HepG2 (cell line): ENCODE data around the gene SLC27A1. TPM values are rescaled to one million over a fixed set of nuclear protein-coding genes. Genes with fewer than 3 reads are reported as not detected.

Experiments used
- GPN1 ChIP-seq: sonication (generic); formaldehyde crosslinking; IDR thresholded peaks from 2 replicates; pipeline ENCODE4 v1.5.1; 2020; ENCODE audit warnings: missing genetic modification reagents, borderline replicate concordance
- HOXA5 ChIP-seq: sonication (generic); formaldehyde crosslinking; IDR thresholded peaks from 2 replicates; pipeline ENCODE4 v1.4.0; 2020; ENCODE audit warnings: missing genetic modification reagents
- KDM3A ChIP-seq: IDR thresholded peaks from 2 replicates; pipeline ENCODE4 v1.6.1; 2018; ENCODE audit warnings: low read depth, missing compliant biosample characterization
- KDM5B ChIP-seq: sonication (generic); formaldehyde crosslinking; IDR thresholded peaks from 2 replicates; pipeline ENCODE4 v1.4.0; 2020; ENCODE audit warnings: missing genetic modification reagents, mild to moderate bottlenecking, borderline replicate concordance
- NFRKB ChIP-seq: fragments of 450-650 bp; IDR thresholded peaks from 2 replicates; pipeline ENCODE4 v1.6.1; 2017
- PCBP2 ChIP-seq: fragments of 200-400 bp; formaldehyde crosslinking; optimal IDR thresholded peaks from 2 replicates; pipeline ENCODE3; 2018; ENCODE audit warnings: low read length, low read depth; ENCODE audit not compliant: poor library complexity, severe bottlenecking
- RBM39 ChIP-seq: fragments of 200-400 bp; formaldehyde crosslinking; IDR thresholded peaks from one replicate; pipeline ENCODE4 v1.6.1; 2018; ENCODE audit warnings: antibody characterized with exemption, mild to moderate bottlenecking, low read depth, low read length; ENCODE audit not compliant: poor library complexity, severe bottlenecking
- SAFB2 ChIP-seq: sonication (generic); formaldehyde crosslinking; IDR thresholded peaks from 2 replicates; pipeline ENCODE4 v1.5.1; 2020; ENCODE audit warnings: missing genetic modification reagents, low read depth, mild to moderate bottlenecking, borderline replicate concordance
- TBP ChIP-seq: sonication (generic); formaldehyde crosslinking; IDR thresholded peaks from 2 replicates; pipeline ENCODE4 v1.5.0; 2020; ENCODE audit warnings: missing genetic modification reagents
- TCF7 ChIP-seq: sonication (generic); IDR thresholded peaks from 2 replicates; pipeline ENCODE4 v1.6.1; 2016; ENCODE audit warnings: antibody characterized with exemption, low read depth
- ZIK1 ChIP-seq: sonication (generic); formaldehyde crosslinking; IDR thresholded peaks from 2 replicates; pipeline ENCODE4 v1.5.0; 2020; ENCODE audit warnings: mild to moderate bottlenecking, low read depth, missing genetic modification reagents, borderline replicate concordance
- ZNF142 ChIP-seq: sonication (generic); formaldehyde crosslinking; IDR thresholded peaks from 2 replicates; pipeline ENCODE4 v1.4.0; 2020; ENCODE audit warnings: missing genetic modification reagents
- ZNF24 ChIP-seq: fragments of 450-650 bp; IDR thresholded peaks from 2 replicates; pipeline ENCODE4 v1.6.1; 2017; ENCODE audit warnings: antibody characterized with exemption, mild to moderate bottlenecking
- ZNF3 ChIP-seq: IDR thresholded peaks from 2 replicates; pipeline ENCODE4 v1.7.0; 2017; ENCODE audit warnings: inconsistent platforms
- ZNF501 ChIP-seq: sonication (generic); formaldehyde crosslinking; IDR thresholded peaks from 2 replicates; pipeline ENCODE4 v1.5.1; 2020; ENCODE audit warnings: mild to moderate bottlenecking, moderate library complexity, missing genetic modification reagents
- ZNF552 ChIP-seq: sonication (generic); formaldehyde crosslinking; IDR thresholded peaks from 2 replicates; pipeline ENCODE4 v1.9.0; 2022; ENCODE audit warnings: missing genetic modification reagents, mild to moderate bottlenecking, borderline replicate concordance
- ZNF564 ChIP-seq: sonication (generic); formaldehyde crosslinking; IDR thresholded peaks from 2 replicates; pipeline ENCODE4 v1.8.1; 2023; ENCODE audit warnings: mild to moderate bottlenecking, missing genetic modification reagents
- ZNF672 ChIP-seq: sonication (generic); formaldehyde crosslinking; IDR thresholded peaks from 2 replicates; pipeline ENCODE4 v1.8.1; 2022; ENCODE audit warnings: missing genetic modification reagents
- ZNF761 ChIP-seq: sonication (generic); formaldehyde crosslinking; conservative IDR thresholded peaks from 2 replicates; pipeline ENCODE4 v1.4.0; 2020; ENCODE audit warnings: mild to moderate bottlenecking, missing genetic modification reagents
- ZNF792 ChIP-seq: IDR thresholded peaks from 2 replicates; pipeline ENCODE4 v1.6.1; 2016
- ZNF850 ChIP-seq: sonication (generic); formaldehyde crosslinking; conservative IDR thresholded peaks from 2 replicates; pipeline ENCODE4 v1.9.0; 2021; ENCODE audit warnings: mild to moderate bottlenecking, missing genetic modification reagents
- ZNF883 ChIP-seq: sonication (generic); formaldehyde crosslinking; IDR thresholded peaks from 2 replicates; pipeline ENCODE4 v1.5.1; 2020; ENCODE audit warnings: mild to moderate bottlenecking, missing genetic modification reagents; ENCODE audit errors: not compliant biosample characterization
- polyA plus RNA-seq, 8 experiments: library from polyadenylated mRNA; depleted of rRNA in 3 of 8; stranded (reverse) in 7 of 8; unstranded in 1 of 8; fragments of >200 nt; fragmentation: Illumina TruSeq in 4 of 8; extraction: Trizol in 4 of 8; gene quantifications; 2 replicates each; pipeline versions ENCODE4 v1.2.1 to v1.2.3, GENCODE V29; 2011 to 2016; ENCODE audit warnings: low read depth in 4 of 8, missing spikeins in 1 of 8, mixed read lengths in 1 of 8; ENCODE audit not compliant: insufficient read depth in 1 of 8
- total RNA-seq, 5 experiments: library from RNA; depleted of rRNA; stranded (reverse); fragments of >200 nt; fragmentation: Illumina TruSeq; extraction: Trizol; gene quantifications; 2 replicates each; pipeline ENCODE4 v1.2.3, GENCODE V29; 2016; ENCODE audit warnings: low read depth in 1 of 5
- TF ChIP-seq, protein P1 (sequence below): sonication (generic); formaldehyde crosslinking; IDR thresholded peaks from 2 replicates; pipeline ENCODE4 v1.9.0; 2022; ENCODE audit warnings: missing genetic modification reagents, mild to moderate bottlenecking, borderline replicate concordance

SLC27A1 gene
- total and polyA plus RNA-seq, 2 of the 13 experiments (the other 11 are each of a cell fraction or from before 2014, with no cell fraction given): 4.1 to 8.8 TPM

DNA sequence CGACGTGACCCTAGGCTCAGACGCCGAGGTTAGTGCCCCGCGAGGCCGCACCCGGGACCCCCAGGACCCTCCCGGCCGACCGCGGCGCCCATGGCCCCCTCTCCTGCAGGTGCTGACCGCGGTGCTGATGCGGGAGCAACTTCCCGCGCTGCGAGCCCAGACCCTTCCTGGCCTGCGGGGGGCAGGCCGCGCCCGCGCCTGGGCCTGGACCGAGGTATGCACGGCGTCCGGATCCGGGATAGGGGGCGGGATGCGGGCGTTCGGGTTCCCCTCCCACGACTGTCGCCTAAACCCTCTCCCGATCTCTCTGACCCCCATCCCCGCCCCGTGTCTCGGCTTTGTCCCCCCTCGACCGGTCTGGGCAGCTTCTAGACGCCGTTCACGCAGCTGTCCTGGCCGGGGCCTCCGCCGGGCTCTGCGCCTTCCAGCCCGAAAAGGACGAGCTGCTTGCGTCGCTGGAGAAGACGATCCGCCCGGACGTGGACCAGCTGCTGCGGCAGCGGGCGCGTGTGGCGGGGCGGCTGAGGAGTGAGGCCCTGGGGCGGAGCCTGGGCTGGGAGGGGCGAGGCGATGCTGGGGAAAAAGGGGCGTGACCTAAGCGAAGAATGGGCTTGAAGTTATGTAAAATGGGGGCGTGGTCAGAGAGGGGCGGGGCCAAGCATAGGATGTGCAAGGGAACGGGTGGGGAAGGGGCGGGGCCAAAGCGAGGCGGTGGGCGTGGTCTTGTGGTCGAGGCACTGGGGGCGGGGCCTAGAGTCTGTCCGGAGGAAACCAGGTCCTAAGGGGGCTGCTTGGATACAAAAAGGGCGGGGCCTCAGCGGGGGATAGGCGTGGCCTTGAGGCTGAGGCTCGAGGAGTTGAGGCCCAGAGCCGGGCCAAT is 69.2 kb downstream of the SLC27A1 start (continued):
- TF ChIP-seq ZNF142 (CRISPR knock-in tag) (0 out of 2 replicates have a peak, but pooled peaks have one; percentile 36), KDM5B (CRISPR knock-in tag) (peak; percentile 38; the same call in 1 of the 2 replicates), ZNF24 (no peak), SAFB2 (CRISPR knock-in tag) (no peak), ZNF564 (CRISPR knock-in tag) (peak; percentile 15; the same call in 1 of the 2 replicates), ZNF672 (no peak), TBP (no peak), GPN1 (CRISPR knock-in tag) (0 out of 2 replicates have a peak, but pooled peaks have one; percentile 35), NFRKB (no peak), ZNF850 (CRISPR knock-in tag) (no peak), ZNF792 (CRISPR knock-in tag) (0 out of 2 replicates have a peak, but pooled peaks have one; percentile 54), ZNF3 (no peak), RBM39 (peak; percentile 28), ZNF501 (CRISPR knock-in tag) (peak; percentile 45; the same call in 1 of the 2 replicates), ZNF761 (CRISPR knock-in tag) (no peak), HOXA5 (CRISPR knock-in tag) (0 out of 2 replicates have a peak, but pooled peaks have one; percentile 43), PCBP2 (no peak), KDM3A (CRISPR knock-in tag) (no peak), ZNF883 (no peak), ZNF552 (CRISPR knock-in tag) (0 out of 2 replicates have a peak, but pooled peaks have one; percentile 21), ZIK1 (CRISPR knock-in tag) (no peak), TCF7 (no peak)
- TF ChIP-seq, protein P1, sequence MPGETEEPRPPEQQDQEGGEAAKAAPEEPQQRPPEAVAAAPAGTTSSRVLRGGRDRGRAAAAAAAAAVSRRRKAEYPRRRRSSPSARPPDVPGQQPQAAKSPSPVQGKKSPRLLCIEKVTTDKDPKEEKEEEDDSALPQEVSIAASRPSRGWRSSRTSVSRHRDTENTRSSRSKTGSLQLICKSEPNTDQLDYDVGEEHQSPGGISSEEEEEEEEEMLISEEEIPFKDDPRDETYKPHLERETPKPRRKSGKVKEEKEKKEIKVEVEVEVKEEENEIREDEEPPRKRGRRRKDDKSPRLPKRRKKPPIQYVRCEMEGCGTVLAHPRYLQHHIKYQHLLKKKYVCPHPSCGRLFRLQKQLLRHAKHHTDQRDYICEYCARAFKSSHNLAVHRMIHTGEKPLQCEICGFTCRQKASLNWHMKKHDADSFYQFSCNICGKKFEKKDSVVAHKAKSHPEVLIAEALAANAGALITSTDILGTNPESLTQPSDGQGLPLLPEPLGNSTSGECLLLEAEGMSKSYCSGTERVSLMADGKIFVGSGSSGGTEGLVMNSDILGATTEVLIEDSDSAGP (CRISPR knock-in tag): peak; percentile 37; the same call in 1 of the 2 replicates
